SK-N-SH treated with all-trans-retinoic acid at 6 μM for 48 hours (cell line): ENCODE measurements around the gene SLC25A29.

Experiments
- ATAC-seq: fragments of 200-7000 bp; cut with Tn5 transposase; 3 replicates; pipeline ENCODE4 v1.9.1; 2020; ENCODE audit warnings: mild to moderate bottlenecking, moderate library complexity
- ARNTL ChIP-seq: fragments of 450-650 bp; formaldehyde crosslinking; IDR thresholded peaks from 2 replicates; pipeline ENCODE4 v1.5.0; 2020; ENCODE audit warnings: low read depth, mild to moderate bottlenecking, moderate library complexity, borderline replicate concordance
- BACH2 ChIP-seq: fragments of 250-450 bp; sonication (Bioruptor Pico); IDR thresholded peaks from 2 replicates; pipeline ENCODE4 v1.9.0; 2021; ENCODE audit warnings: mild to moderate bottlenecking, borderline replicate concordance
- CSDC2 ChIP-seq: fragments of 250-450 bp; sonication (Bioruptor Pico); IDR thresholded peaks from 2 replicates; pipeline ENCODE4 v1.5.0; 2020; ENCODE audit warnings: mild to moderate bottlenecking, moderate library complexity
- CSRNP3 ChIP-seq: fragments of 250-450 bp; sonication (Bioruptor Pico); IDR thresholded peaks from 2 replicates; pipeline ENCODE4 v1.5.1; 2021; ENCODE audit warnings: mild to moderate bottlenecking, moderate library complexity
- ESRRG ChIP-seq: fragments of 250-450 bp; sonication (Bioruptor Pico); IDR thresholded peaks from 2 replicates; pipeline ENCODE4 v1.6.1; 2021; ENCODE audit warnings: mild to moderate bottlenecking
- GLIS3 ChIP-seq: fragments of 250-450 bp; sonication (Bioruptor Pico); IDR thresholded peaks from 2 replicates; pipeline ENCODE4 v1.5.0; 2020; ENCODE audit warnings: mild to moderate bottlenecking, moderate library complexity
- ISL1 ChIP-seq: fragments of 250-450 bp; sonication (Bioruptor Pico); IDR thresholded peaks from 2 replicates; pipeline ENCODE4 v2.1.2; 2022; ENCODE audit warnings: mild to moderate bottlenecking, moderate library complexity
- OSR1 ChIP-seq: fragments of 250-450 bp; sonication (Bioruptor Pico); IDR thresholded peaks from 2 replicates; pipeline ENCODE4 v1.8.0; 2022; ENCODE audit warnings: moderate library complexity, mild to moderate bottlenecking, inconsistent platforms
- PATZ1 ChIP-seq: fragments of 250-450 bp; sonication (Bioruptor Pico); IDR thresholded peaks from 2 replicates; pipeline ENCODE4 v1.8.0; 2020; ENCODE audit warnings: mild to moderate bottlenecking, moderate library complexity, borderline replicate concordance
- POU6F1 ChIP-seq: fragments of 250-450 bp; sonication (Bioruptor Pico); IDR thresholded peaks from 2 replicates; pipeline ENCODE4 v1.8.0; 2021; ENCODE audit warnings: low read depth, mild to moderate bottlenecking, moderate library complexity, borderline replicate concordance
- PPARA ChIP-seq: fragments of 250-450 bp; sonication (Bioruptor Pico); IDR thresholded peaks from 2 replicates; pipeline ENCODE4 v1.5.0; 2020; ENCODE audit warnings: mild to moderate bottlenecking, borderline replicate concordance
- RARB ChIP-seq: fragments of 250-450 bp; sonication (Bioruptor Pico); IDR thresholded peaks from 2 replicates; pipeline ENCODE4 v1.8.0; 2021; ENCODE audit warnings: mild to moderate bottlenecking, moderate library complexity
- SNAI2 ChIP-seq: fragments of 250-450 bp; sonication (Bioruptor Pico); IDR thresholded peaks from 2 replicates; pipeline ENCODE4 v1.5.0; 2020; ENCODE audit warnings: mild to moderate bottlenecking, moderate library complexity
- TCF4 ChIP-seq: fragments of 250-450 bp; sonication (Bioruptor Pico); IDR thresholded peaks from 2 replicates; pipeline ENCODE4 v1.8.0; 2021; ENCODE audit warnings: mild to moderate bottlenecking, moderate library complexity, borderline replicate concordance
- TOX ChIP-seq: fragments of 250-450 bp; sonication (Bioruptor Pico); IDR thresholded peaks from 2 replicates; pipeline ENCODE4 v1.8.0; 2021; ENCODE audit warnings: mild to moderate bottlenecking, moderate library complexity, borderline replicate concordance
- TSHZ2 ChIP-seq: fragments of 250-450 bp; sonication (Bioruptor Pico); IDR thresholded peaks from 2 replicates; pipeline ENCODE4 v1.5.0; 2020; ENCODE audit warnings: mild to moderate bottlenecking, moderate library complexity
- ZC3H10 ChIP-seq: fragments of 250-450 bp; sonication (Bioruptor Pico); IDR thresholded peaks from 2 replicates; pipeline ENCODE4 v1.5.1; 2021; ENCODE audit warnings: mild to moderate bottlenecking, moderate library complexity
- ZFP3 ChIP-seq: fragments of 250-450 bp; sonication (Bioruptor Pico); IDR thresholded peaks from 2 replicates; pipeline ENCODE4 v1.5.0; 2020; ENCODE audit warnings: mild to moderate bottlenecking, moderate library complexity
- ZFP30 ChIP-seq: fragments of 450-650 bp; formaldehyde crosslinking; IDR thresholded peaks from 2 replicates; pipeline ENCODE4 v1.5.0; 2022; ENCODE audit warnings: mild to moderate bottlenecking, moderate library complexity
- ZNF565 ChIP-seq: fragments of 450-650 bp; formaldehyde crosslinking; conservative IDR thresholded peaks from 2 replicates; pipeline ENCODE4 v1.5.0; 2020; ENCODE audit warnings: low read depth, mild to moderate bottlenecking, moderate library complexity
- ZNF70 ChIP-seq: fragments of 450-650 bp; formaldehyde crosslinking; IDR thresholded peaks from 2 replicates; pipeline ENCODE4 v1.5.0; 2020; ENCODE audit warnings: mild to moderate bottlenecking, moderate library complexity
- ZNF8 ChIP-seq: fragments of 450-650 bp; formaldehyde crosslinking; IDR thresholded peaks from 2 replicates; pipeline ENCODE4 v1.5.0; 2020; ENCODE audit warnings: mild to moderate bottlenecking, moderate library complexity

The SLC25A29 gene

GRCh38 chr14:100328495-100329163 is 22.4 kb upstream of the SLC25A29 start (continued):
- no peak for TF ChIP-seq TSHZ2
- TF ChIP-seq BACH2 (CRISPR knock-in tag): no peak
- TF ChIP-seq SNAI2 (CRISPR knock-in tag): no peak
- no peak for TF ChIP-seq ZNF8 (CRISPR knock-in tag)
- TF ChIP-seq ARNTL (CRISPR knock-in tag): no peak
- TF ChIP-seq PPARA (CRISPR knock-in tag): no peak

GRCh38 chr14:100327128-100327527 is 20.9 kb upstream of the SLC25A29 start:
- no peak for TF ChIP-seq SNAI2 (CRISPR knock-in tag)
- no peak for TF ChIP-seq ZFP3
- no peak for TF ChIP-seq PATZ1 (CRISPR knock-in tag)
- TF ChIP-seq TCF4: no peak
- no peak for TF ChIP-seq ZC3H10
- no peak for TF ChIP-seq POU6F1 (CRISPR knock-in tag)
- TF ChIP-seq ESRRG: no peak
- no peak for TF ChIP-seq PPARA (CRISPR knock-in tag)
- no peak for TF ChIP-seq ARNTL (CRISPR knock-in tag)
- no peak for TF ChIP-seq ZFP30
- no peak for TF ChIP-seq BACH2 (CRISPR knock-in tag)
- no peak for TF ChIP-seq ISL1
- TF ChIP-seq TSHZ2: no peak
- TF ChIP-seq ZNF70 (CRISPR knock-in tag): no peak
- no peak for ATAC-seq

- no peak for TF ChIP-seq CSRNP3 (CRISPR knock-in tag)
- no peak for TF ChIP-seq ZFP3
- no peak for TF ChIP-seq ZNF8 (CRISPR knock-in tag)
- no peak for TF ChIP-seq PPARA (CRISPR knock-in tag)
- TF ChIP-seq POU6F1 (CRISPR knock-in tag): no peak
- TF ChIP-seq OSR1 (CRISPR knock-in tag): no peak
- TF ChIP-seq ESRRG: no peak
- TF ChIP-seq BACH2 (CRISPR knock-in tag): no peak
- TF ChIP-seq TCF4: no peak
- no peak for TF ChIP-seq ZNF70 (CRISPR knock-in tag)
- no peak for TF ChIP-seq GLIS3 (CRISPR knock-in tag)
- no peak for TF ChIP-seq RARB (CRISPR knock-in tag)
- no peak for TF ChIP-seq SNAI2 (CRISPR knock-in tag)
- no peak for TF ChIP-seq ZFP30
- no peak for TF ChIP-seq CSDC2 (CRISPR knock-in tag)
- TF ChIP-seq TOX (CRISPR knock-in tag): no peak
- no peak for TF ChIP-seq ZC3H10
- no peak for TF ChIP-seq ISL1
- no peak for TF ChIP-seq ZNF565
These were observed 19.7 kb upstream of the SLC25A29 start for GRCh38 chr14:100325958-100326357.

More at GRCh38 chr14:100325958-100326357, 19.7 kb upstream of the SLC25A29 start:
- no peak for ATAC-seq
